ENCODE results near the gene DIPK1C. TPM values are rescaled to one million over a fixed set of nuclear protein-coding genes. Genes with fewer than 3 reads are reported as not detected.

DIPK1C gene
- total and polyA plus RNA-seq, 9 of the 15 experiments (the other 6 are each of a cell fraction or from before 2014, with no cell fraction given): 0.04 to 0.32 (median 0.15) TPM; not detected in 2

- no peak for TF ChIP-seq FOXP4 (CRISPR knock-in tag; IDR thresholded peaks at IDR 0.05; ENCODE audit: borderline replicate concordance)
- TF ChIP-seq FOXO4 (CRISPR knock-in tag; IDR thresholded peaks at IDR 0.05): no peak
Measured at GRCh38 chr18:74503137-74503536, 46.0 kb upstream of the DIPK1C start (continued).

GRCh38 chr18:74501386-74501785 is 44.3 kb upstream of the DIPK1C start:
- Histone ChIP-seq H3K4me2 (ENCODE audit: insufficient read depth, low read length) (no peak overlapping the region), H3K4me3 (no peak overlapping the region), H3K9me1 (ENCODE audit: control insufficient read depth, insufficient read depth, low read length) (no peaks in the 10 kb centered on the region), H3K36me3 (ENCODE audit: control insufficient read depth, insufficient read depth, low read length) (peaks cover 69% of the 10 kb centered on the region; the same call in 2 of the 3 replicates), H3K79me2 (ENCODE audit: control insufficient read depth, insufficient read depth, low read length) (peaks cover 41% of the 10 kb centered on the region), H3K27me3 (ENCODE audit: control insufficient read depth in 2 of 2, insufficient read depth in 2 of 2, low read length in 2 of 2) (no peaks in the 10 kb centered on the region), H3K9ac (ENCODE audit: insufficient read depth in 1 of 2, low read depth in 2 of 2, low read length in 2 of 2) (no peak overlapping the region), H3K27ac (ENCODE audit: extremely low read depth, low read depth, low read length) (no peak overlapping the region), H3K4me1 (replicated peaks in 1 of 2; ENCODE audit: control insufficient read depth in 2 of 2, insufficient read depth in 2 of 2, low read length in 2 of 2) (peaks cover 12 to 19% of the 10 kb centered on the region in 2 experiments; a peak in 4 of 5 replicates), H4K20me1 (replicated peaks; ENCODE audit: control insufficient read depth, insufficient read depth, low read length) (no peaks in the 10 kb centered on the region), H3K9me3 (replicated peaks; ENCODE audit: control insufficient read depth, insufficient read depth, low read depth, low read length) (no peaks in the 10 kb centered on the region), H2AFZ (ENCODE audit: low read depth, low read length) (no peak overlapping the region)
- intact Hi-C loops (cut with micrococcal nuclease): no loop called here
- ATAC-seq: no peak
- BruUV-seq (replicated peaks): no TSS peak
- 100% methylated on average over 4 of the region's 4 CpGs for WGBS (ENCODE audit: insufficient coverage, low coverage, missing lambda C conversion rate)
- no peak for DNase-seq (ENCODE audit: extremely low read depth in 1 of 4, low spot score in 3 of 4)
- no peak for FAIRE-seq
- CTCF ChIA-PET (ENCODE audit: low intra/inter-chr PET ratio): no interaction called here
- in situ Hi-C loops (cut with MboI): no loop called here
- POLR2A ChIA-PET: no interaction called here
- TF ChIP-seq RERE (CRISPR knock-in tag; IDR thresholded peaks at IDR 0.05; ENCODE audit: borderline replicate concordance) (no peak), CBX3 (IDR thresholded peaks at IDR 0.05; ENCODE audit: borderline replicate concordance in 1 of 2, low read length in 2 of 2) (no peak), ZNF766 (CRISPR knock-in tag; conservative IDR thresholded peaks at IDR 0.05) (no peak), BCLAF1 (IDR thresholded peaks at IDR 0.05; ENCODE audit: borderline replicate concordance in 1 of 2, control insufficient read depth in 1 of 2, low read depth in 2 of 2, low read length in 1 of 2) (no peak), ZC3H8 (IDR thresholded peaks at IDR 0.05) (no peak)
